ENCODE measurements around the gene SMIM29. TPM values are rescaled to one million over a fixed set of nuclear protein-coding genes. Genes with fewer than 3 reads are reported as not detected.

SMIM29 gene
- total and polyA plus RNA-seq, 5 donors: 17.0 to 34.8 (median 23.9) TPM

Small RNAs within 50 kb of the gene (microRNA-seq; reads per million reads assigned to microRNA genes)
- gene MIR6835: 0 reads per million in 2 donors

Other genes with a start within 250 kb of the SMIM29 start
- not detected for gene GRM4, start 102.9 kb downstream of the SMIM29 start, total RNA-seq
- gene GRM4, start 102.9 kb downstream of the SMIM29 start, polyA plus RNA-seq: not detected
- gene HMGA1, start 12.1 kb downstream of the SMIM29 start, total RNA-seq: 10 to 100 TPM; 34.5 to 43.0 (median 39.0) TPM
- gene HMGA1, start 12.1 kb downstream of the SMIM29 start, polyA plus RNA-seq: 29.7 TPM
- gene NUDT3, start 143.7 kb upstream of the SMIM29 start, total RNA-seq: 10 to 100 TPM; 44.6 to 67.1 (median 51.9) TPM
- gene NUDT3, start 143.7 kb upstream of the SMIM29 start, polyA plus RNA-seq: 22.0 TPM
- gene RPS10, start 177.1 kb upstream of the SMIM29 start, total RNA-seq: 100 to 1,000 TPM; 730 to 882 (median 787) TPM
- gene RPS10, start 177.1 kb upstream of the SMIM29 start, polyA plus RNA-seq: 1,117 TPM
- gene PACSIN1, start 217.1 kb upstream of the SMIM29 start, total RNA-seq: 10 to 100 TPM in 1 of 4 donors, 1 to 10 TPM in 3; 2.5 to 11.9 (median 9.8) TPM
- 14.0 TPM for gene PACSIN1, start 217.1 kb upstream of the SMIM29 start, polyA plus RNA-seq

Measured in right cardiac atrium (tissue), 5 donors.